Nucleus accumbens (tissue), 56 donors: ENCODE results near the gene GABPB1.

Source experiments
- DNase-seq, 56 donors: peaks; one replicate each; lab custom pipeline; 2025; lab: John Stamatoyannopoulos, UW

The GABPB1 gene

DNA sequence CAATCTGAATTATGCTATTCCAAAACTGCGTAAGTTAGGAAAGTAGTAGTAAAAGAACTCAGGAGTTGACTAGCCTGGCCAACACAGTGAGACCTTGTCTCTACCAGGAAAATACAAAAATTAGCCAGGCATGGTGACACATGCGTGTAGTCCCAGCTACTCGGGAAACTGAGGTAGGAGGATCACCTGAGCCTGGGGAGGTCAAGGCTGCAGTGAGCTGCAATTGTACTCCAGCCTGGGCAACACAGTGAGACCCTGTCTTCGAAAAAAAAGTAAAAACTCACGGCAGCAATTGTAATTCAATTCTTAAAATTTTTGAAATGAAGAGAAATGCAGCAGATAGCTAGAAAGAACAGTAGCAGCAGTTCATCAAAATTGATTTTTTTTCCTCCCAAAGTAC is 9.7 kb downstream of the GABPB1 start:
- DNase-seq = no peak

DNA sequence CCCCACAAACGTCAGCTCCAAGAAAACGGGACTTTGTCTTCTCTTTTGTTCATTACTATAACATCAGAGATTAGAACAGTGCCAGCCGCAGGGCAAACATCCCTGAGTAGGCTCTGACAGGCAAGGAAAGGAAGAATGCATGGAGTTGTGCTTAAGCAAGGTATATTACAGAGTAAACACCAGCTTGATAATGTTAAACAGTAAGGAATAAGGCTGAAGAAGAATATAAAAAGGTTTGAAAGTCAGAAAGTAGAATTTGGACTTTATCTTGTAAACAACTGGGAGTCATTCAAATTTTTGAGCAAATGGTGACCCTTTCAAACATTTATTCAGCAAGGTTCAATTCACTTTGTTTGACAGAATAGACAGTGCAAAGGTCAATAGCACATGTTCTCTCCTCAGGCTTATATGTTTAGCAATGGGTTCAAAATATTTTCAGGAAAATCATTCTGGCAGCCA is 11.0 kb downstream of the GABPB1 start:
- no peak for DNase-seq

DNA sequence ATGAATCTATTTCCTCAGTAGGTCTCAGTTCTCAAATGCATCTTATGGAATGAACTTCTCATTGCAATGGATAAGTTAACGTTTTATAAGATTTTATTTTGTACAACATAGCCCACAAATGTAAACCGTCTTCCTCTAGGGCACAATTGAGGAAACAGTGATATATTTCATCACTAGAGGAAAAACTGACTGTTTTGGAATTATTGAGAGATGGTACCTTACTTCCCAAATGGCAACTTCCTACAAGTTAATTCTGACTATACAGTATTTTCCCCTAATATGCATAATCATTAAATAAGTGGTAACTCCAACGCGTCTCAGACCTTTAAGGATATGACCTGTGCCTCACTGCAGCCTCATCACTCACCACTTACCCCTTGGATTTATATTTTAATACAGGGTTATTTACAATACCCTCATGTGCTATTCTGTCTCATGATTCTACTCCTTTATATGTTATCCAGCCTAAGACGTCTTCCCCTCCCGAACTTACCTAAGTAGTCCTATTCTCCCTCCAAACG is 13.3 kb downstream of the GABPB1 start:
- no peak for DNase-seq

DNA sequence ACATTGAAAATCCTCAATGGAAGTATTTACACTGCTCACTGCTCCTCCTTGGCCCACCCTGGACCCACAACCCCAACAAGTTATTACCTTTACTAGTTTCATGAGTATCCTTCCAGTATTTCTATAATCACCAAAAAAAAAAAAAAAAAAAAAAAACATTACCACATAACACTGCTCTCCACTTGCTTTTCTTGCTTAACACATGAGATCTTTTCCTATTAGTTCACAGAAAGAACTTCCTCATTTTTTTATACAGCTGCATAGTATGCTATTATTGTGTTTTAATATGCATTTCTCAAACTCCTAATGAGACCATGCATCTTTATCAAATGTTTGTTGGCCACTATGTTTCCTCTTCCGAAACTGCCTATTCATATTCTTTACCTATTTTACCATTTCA is 14.6 kb downstream of the GABPB1 start:
- no peak for DNase-seq

DNA sequence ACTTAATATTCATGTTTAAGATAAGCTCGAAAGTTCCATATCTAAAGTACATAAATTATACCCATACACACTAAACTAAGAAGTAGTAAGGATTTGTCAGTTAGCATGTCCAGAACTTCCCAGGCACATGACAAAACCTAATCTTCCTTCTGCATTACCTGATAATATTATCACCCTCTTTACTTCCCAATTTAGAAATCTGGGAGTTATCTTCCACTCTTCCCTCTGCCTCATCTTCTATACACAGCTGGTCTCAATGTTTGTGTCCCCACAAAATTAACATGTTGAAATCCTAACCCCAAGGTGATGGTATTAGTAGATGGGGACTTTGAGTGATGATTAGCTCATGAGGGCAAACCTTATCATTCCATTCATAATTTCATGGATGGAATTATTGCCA is 15.3 kb downstream of the GABPB1 start:
- no peak for DNase-seq

DNA sequence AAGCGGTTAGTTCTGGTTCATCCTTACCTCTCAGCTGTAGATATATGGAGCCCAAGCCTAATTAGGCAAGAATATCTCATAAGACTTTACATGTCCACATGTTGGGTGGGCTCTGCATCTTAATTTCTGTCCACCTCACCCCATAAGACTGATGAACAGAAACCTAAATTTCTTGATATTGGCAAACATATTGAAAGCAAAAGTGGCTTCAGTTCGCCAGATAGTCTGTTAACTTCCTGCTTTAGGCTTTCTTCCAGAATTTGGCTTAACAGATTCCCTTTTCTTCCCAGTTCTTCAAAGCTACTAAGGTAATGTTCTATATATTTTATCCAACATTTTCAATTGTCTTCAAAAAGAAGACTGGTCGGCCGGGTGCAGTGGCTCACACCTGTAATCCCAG is 19.7 kb downstream of the GABPB1 start:
- no peak for DNase-seq

DNA sequence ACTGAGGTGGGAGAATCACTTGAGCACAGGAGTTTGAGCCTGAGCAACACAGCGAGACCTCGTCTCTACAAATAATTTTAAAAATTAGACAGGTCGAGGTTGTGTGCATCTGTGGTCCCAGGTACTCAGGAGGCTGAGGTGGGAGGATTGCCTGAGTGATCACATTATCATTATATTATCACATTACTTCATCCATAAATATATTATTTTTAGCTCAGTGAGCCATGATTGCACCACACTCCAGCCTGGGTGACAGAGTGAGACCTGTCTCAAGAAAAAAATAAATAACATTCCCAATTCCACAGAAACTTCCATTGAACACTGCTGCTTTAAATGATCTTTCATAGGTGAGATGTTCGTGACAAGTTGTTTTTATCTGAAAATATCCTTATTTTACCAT is 21.8 kb downstream of the GABPB1 start:
- DNase-seq = no peak

DNA sequence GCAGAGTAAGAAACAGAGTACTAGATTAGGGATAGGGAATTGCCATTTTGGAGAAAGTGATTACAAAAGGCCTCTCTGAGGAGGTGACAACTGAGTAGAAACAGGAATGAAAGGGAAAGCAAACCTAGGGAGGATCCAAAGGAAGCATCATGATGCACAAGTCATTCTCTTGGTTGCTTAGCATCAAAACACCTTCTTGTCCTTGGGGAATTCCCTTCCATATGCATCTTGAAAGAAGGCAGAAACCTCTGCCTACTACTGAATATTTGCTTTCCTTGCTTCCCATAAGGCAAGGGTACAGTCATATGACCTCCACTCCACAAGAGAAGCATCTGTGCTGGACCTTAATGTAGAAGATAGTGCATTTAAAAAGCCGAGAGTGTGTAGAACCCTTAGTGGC is 24.1 kb downstream of the GABPB1 start:
- DNase-seq = no peak

DNA sequence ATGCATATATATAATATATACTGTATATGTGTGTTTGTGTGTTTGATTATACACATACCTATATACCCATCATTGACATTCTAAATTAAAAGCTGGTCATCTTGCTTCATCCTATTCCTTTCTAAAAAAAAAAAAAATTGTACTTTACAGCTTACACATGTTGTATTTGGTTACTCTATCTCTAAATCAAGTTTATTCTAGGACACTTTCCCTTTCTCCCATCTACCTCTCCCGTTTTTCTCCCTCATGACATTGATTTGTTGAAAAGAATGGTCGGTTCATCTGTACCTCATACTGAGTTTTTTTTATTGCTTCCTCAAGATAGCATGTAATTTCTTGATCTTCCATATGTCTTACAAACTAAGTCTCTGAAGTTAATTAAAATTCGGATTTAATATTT is 26.9 kb downstream of the GABPB1 start:
- no peak for DNase-seq

DNA sequence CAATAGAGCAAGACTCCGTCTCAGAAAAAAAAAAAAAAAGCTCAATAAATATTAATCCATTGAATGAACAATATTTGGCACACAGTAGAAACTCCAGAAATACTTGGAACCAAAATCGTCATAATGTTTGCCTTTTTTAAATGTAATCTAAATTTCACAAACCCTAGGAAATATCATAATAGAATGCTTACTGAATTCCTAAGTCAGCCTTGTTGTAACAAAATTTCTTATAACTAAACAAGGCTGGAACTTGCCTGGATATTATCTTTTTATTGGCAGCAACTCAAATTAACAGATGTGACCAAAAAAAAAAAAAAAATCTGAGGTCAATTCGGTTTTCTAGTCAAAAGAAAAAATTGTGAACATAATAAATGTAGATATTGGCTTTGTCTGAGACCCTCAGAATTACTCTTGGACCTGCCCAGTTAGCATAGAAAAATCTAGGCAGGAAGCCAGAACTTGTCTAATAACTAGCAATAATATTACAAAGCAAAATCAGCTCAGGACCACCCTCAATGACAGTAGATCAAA is 33.3 kb downstream of the GABPB1 start:
- DNase-seq = no peak

DNA sequence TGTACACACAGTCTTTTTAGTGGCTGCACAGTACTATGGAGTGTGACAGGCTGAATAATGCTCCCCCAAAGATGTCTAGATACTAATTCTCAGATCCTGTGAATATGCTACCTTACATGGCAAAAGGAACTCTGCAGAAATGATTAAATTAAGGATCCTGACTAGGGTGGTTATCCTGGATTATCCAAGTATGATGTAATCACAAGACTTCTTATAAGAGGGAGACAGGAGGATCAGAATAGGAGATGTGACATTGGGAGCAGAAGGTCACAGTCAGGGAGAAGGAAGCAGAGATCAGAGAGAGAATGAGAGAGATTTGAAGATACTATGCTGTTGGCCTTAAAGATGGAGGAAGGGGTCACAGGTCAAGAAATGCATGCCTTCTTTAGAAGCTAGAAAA is 34.5 kb downstream of the GABPB1 start:
- no peak for DNase-seq

DNA sequence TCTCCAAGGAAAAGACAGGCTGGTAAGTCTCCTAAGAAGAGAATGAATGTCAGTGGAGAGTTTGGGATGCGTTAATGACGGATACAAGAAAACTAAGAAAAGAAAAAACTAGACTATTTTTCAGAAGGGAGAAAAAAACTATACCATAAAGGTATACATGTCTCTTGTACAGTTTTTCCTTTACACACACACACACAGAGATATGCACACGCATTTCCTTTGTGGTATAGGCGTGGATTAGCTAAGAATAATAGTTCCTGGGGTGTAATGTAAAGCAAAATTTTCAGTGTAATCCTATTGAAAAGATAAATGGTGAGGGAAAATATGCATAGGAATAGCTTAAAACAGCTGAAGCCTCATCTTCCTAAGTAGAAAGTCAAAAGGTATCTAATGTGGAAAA is 36.3 kb downstream of the GABPB1 start:
- DNase-seq = no peak

DNA sequence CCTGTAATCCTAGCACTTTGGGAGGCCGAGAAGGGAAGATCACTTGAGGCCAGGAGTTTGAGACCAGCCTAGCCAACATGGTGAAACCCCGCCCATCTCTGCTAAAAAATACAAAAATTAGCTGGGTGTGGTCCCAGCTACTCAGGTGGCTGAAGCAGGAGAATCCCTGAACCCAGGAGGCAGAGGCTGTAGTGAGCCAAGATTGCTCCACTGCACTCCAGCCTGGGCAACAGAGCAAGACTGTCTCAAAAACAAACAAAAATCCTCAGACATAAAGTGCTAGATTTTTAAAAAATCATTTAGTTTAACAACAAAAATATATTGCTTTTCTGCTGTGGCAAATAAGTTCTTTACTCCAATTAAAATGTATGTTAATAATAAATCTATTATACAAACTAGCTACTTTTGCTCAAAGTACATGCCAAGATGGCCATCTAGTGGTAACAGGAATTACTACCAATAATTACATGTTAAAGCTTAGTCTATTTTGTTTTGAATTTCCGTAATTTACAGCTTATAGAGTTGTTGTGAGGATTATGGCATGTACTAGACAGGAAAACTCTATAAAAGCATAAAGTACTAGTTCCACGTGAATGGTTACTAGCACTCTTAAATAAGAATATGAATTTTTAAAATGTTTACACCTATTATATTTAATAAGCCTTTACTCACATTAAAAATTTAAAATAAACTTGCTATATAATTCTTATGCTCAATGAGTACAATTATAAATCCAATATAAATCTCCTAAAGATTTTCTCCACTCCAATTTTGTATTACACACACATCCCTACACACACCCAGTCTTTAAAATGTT is 39.0 kb downstream of the GABPB1 start:
- DNase-seq = no peak

DNA sequence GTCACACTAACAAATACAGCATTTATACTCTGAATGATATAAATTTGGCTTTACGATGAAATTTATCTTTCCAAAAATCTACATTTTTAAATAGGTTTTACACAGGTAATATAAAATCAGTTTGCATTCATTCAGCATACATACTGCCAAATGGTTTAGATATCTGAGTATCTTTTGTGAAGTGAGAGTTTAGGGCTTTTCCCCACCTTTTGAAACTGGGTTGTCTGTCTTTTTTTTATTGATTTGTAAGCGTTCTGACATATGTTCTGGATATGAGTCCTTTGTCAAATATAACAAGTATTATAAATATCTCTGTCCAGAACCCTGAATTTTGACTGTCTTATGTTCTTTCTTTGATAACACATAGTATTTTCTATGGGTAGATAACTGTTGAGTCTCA is 42.4 kb downstream of the GABPB1 start:
- DNase-seq = no peak

DNA sequence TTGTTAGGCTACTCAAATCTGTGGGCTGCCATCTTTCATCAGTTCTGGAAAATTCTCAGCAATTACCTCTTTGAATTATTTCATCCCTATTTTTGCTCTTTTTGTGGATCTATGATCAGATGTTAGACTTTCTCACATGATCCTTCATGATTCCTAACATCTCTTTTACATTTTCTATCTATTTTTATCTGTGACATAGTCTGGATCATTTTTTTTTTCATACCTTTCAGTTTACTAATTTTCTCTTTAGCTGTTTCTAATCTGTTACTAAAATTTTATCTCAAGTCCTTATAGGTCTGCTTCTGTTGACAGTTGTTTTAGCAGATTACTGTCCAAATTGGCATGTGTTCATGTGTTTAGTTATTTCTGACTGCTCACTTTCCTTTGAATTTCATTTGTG is 47.2 kb downstream of the GABPB1 start:
- no peak for DNase-seq

DNA sequence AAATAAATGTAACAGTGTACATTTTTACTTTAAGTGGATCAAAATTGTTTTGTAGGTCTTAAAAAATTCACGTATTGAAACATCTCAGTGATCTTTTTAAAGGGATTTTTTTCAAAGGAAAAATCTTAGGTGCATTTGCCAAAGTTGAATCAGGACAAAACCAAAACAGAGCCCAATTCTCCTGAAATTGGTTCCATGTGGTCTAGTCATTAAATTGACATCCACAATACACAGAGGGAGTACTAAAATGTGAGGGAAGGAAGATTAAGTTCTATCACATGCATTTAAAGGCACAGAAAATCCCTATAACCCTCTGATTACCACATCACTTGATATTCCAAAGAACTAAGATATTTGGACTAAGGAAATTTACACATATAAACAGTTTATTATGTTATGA is 50.2 kb downstream of the GABPB1 start:
- DNase-seq = no peak

DNA sequence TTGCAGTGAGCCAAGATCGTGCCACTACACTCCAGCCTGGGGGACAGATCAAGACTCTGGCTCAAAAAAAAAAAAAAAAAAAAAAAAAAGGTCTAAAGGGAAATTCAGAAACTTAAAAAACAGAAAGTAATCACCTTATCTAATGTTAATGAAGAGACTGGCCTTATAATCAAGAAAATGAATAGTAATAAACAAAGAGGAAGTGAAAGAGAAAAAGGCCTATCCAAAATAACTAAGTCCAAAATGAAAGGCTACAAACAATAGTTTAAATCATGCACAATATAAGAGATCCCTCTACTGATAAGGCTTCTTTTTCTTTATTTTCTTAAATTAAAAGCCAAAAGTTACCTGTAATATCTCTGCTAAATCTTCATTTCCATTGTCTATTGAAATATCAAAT is 52.4 kb downstream of the GABPB1 start:
- no peak for DNase-seq

DNA sequence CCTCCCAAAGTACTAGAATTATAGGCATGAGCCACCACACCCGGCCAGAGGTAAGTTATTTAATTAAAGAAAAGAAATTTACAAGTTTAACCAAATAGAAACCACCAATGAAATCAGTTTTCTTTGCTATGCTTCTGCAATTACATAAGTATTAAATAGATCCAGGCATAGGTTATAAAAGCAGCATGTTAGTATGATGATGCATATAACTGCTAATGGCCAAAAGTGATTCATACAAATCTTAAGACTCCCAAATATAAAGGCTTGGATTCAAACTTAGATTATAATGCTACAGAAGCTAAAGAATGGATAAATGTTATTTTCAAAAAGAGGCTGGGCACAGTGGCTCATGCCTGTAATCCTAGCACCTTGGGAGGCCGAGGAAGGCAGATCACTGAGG is 56.7 kb downstream of the GABPB1 start:
- no peak for DNase-seq

DNA sequence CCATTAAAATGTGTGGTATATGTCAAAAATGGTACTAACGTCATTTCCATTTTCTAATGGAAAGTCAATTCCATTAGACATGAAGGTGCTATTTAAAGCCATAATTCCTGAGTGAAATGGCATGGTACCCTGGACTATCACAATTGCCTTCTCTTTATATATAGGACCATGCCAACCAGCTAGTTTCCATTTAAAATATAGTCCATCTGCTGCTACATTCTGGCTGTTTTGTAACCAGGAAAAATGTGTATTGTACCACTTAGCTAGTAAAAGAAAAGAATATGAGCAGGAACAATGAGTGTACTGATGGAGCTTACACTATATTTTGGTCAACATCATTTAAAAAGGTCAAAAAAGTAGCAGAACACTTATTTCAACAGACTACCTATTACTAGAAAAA is 59.0 kb downstream of the GABPB1 start:
- DNase-seq = no peak

DNA sequence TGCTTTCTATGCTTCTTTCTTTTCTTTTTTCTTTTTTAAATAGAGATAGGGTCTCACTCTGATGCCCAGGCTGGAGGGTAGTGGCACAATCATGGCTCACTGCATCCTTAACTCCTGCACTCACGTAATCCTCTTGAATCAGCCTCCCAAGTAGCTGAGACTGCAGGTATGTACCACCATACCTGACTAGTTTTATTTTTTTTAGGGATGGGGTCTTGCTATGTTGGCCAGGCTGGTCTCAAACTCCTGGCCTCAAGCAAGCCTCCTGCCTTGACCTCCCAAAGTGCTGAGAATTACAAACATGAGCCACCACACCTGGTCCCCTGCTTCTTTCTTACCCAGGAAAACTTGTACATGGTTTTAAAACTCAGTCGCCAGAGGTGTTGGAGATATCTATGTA is 65.2 kb downstream of the GABPB1 start:
- no peak for DNase-seq

DNA sequence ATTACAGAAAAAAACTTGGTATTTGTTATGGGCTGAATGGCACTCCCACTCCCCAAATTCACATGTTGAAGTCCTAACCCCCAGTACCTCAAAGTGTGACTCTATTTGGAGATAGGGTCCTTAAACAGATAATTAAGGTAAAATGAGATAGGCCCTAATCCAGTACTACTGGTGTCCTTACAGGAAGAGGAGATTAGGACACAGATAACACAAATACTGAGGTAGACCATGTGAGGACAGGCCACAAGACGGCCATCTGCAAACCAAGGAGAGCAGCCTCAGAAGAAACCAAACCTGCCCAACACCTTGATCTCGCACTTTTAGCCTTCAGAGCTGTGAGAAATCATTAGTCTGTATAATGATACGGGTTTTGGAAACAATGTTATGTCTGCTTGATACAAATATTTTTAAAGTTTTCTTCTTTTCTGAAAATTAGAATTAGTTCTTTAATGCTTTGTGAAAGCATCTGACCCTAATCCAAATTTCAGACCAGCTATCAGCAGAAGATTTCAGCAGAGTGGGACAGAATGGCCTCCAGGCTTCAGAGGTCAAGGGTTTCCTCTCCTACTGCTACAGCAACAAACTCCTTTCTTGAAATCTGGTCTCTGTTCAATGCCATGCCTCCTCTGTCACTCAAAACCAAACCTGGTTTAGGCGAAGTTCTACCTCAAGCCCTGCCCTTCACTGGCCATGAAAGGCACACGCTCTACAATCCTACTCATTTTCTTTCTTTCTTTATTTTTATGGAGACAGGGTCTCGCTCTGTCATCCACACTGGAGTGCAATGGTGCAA is 67.5 kb downstream of the GABPB1 start:
- no peak for DNase-seq

DNA sequence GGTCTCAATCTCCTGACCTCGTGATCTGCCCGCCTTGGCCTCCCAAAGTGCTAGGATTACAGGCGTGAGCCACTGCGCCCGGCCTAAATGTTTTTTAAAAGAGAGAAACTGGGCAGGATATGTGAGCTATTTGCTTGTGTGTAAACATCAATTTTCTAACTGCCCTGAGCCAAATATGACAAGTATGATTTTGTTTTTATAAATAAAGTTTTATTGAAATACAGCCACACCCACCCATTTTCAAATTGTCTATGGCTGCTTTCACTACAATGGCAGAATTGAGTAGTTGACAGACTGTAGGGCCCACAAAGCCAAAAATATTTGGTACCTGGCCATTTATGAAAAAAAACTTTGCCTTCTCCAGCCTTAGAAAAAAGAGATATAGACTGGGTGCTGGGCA is 73.6 kb downstream of the GABPB1 start:
- DNase-seq = no peak
